Keratinocyte (primary cell): Measurements from ENCODE around the gene KRT14. TPM values are rescaled to one million over a fixed set of nuclear protein-coding genes. Genes with fewer than 3 reads are reported as not detected.

ENCODE experiments used
- DNase-seq: peaks from one replicate; pipeline ENCODE4 v3.0.0-alpha.2; 2011; ENCODE audit warnings: low read depth, missing footprints, low spot score
- FAIRE-seq: peaks from 2 replicates; lab custom pipeline; 2011; peaks lifted over from hg19 to GRCh38; lab: Jason Lieb, UNC
- H2AFZ ChIP-seq: 2 replicates; pipeline ENCODE4 v1.6.0; 2012; ENCODE audit warnings: low read length, control low read depth, inconsistent platforms; ENCODE audit not compliant: control insufficient read depth
- H3K27ac ChIP-seq: 2 replicates; pipeline ENCODE4 v1.5.1; 2011; ENCODE audit warnings: low read length; ENCODE audit not compliant: control insufficient read depth, insufficient read depth
- H3K27me3 ChIP-seq: 3 replicates; pipeline ENCODE4 v1.6.0; 2011; ENCODE audit warnings: low read length; ENCODE audit not compliant: control insufficient read depth, insufficient read depth; ENCODE audit errors: extremely low read depth
- H3K36me3 ChIP-seq, 2 experiments: 2 replicates in 1 of 2; 3 replicates in 1 of 2; pipeline ENCODE4 v1.5.1; 2011; ENCODE audit warnings: low read length in 2 of 2, mild to moderate bottlenecking in 1 of 2; ENCODE audit not compliant: control insufficient read depth in 2 of 2, insufficient read depth in 2 of 2; ENCODE audit errors: extremely low read depth in 1 of 2
- H3K4me1 ChIP-seq: 3 replicates; pipeline ENCODE4 v1.5.1; 2011; ENCODE audit warnings: low read length; ENCODE audit not compliant: control insufficient read depth, insufficient read depth; ENCODE audit errors: extremely low read depth
- H3K4me2 ChIP-seq: 3 replicates; pipeline ENCODE4 v1.6.0; 2011; ENCODE audit warnings: low read depth, low read length; ENCODE audit not compliant: control insufficient read depth, insufficient read depth; ENCODE audit errors: extremely low read depth
- H3K4me3 ChIP-seq, 3 experiments: fragments of 200-600 bp in 1 of 3; sonication (generic) in 1 of 3; 2 replicates in 2 of 3; 3 replicates in 1 of 3; pipeline ENCODE4 v1.5.1; 2011 to 2016; ENCODE audit warnings: low read length in 3 of 3, mild to moderate bottlenecking in 3 of 3, control low read depth in 2 of 3, inconsistent platforms in 1 of 3, low read depth in 1 of 3, mixed read lengths in 1 of 3, mixed run types in 1 of 3, moderate library complexity in 1 of 3; ENCODE audit not compliant: control insufficient read depth in 2 of 3, insufficient read depth in 2 of 3; ENCODE audit errors: extremely low read depth in 1 of 3
- H3K79me2 ChIP-seq: 2 replicates; pipeline ENCODE4 v1.6.0; 2012; ENCODE audit warnings: low read length; ENCODE audit not compliant: control insufficient read depth, insufficient read depth
- H3K9ac ChIP-seq: 3 replicates; pipeline ENCODE4 v1.6.0; 2011; ENCODE audit warnings: low read length; ENCODE audit not compliant: control insufficient read depth, insufficient read depth; ENCODE audit errors: extremely low read depth
- H3K9me1 ChIP-seq: 3 replicates; pipeline ENCODE4 v1.6.0; 2011; ENCODE audit warnings: low read length; ENCODE audit not compliant: control insufficient read depth, insufficient read depth; ENCODE audit errors: extremely low read depth
- H3K9me3 ChIP-seq: 2 replicates; pipeline ENCODE4 v1.5.1; 2012; ENCODE audit warnings: low read depth, low read length; ENCODE audit not compliant: control insufficient read depth
- H4K20me1 ChIP-seq: 3 replicates; pipeline ENCODE4 v1.6.0; 2011; ENCODE audit warnings: low read length; ENCODE audit not compliant: control insufficient read depth, insufficient read depth; ENCODE audit errors: extremely low read depth
- EZH2 ChIP-seq: IDR thresholded peaks from one replicate; pipeline ENCODE4 v1.6.1; 2012; ENCODE audit warnings: inconsistent platforms, mild to moderate bottlenecking, low read length, moderate library complexity
- dilution Hi-C: fragments of 300-500 bp; cut with MboI; formaldehyde crosslinking; loops from one replicate; pipeline ENCODE4 v1.7.0; 2020; ENCODE audit warnings: low sequenced_read_pairs; ENCODE audit not compliant: extremely low pct_ligation_motif_present
- polyA plus RNA-seq, 5 experiments: library from polyadenylated mRNA; depleted of rRNA in 3 of 5; stranded (reverse) in 3 of 5; stranded (forward) in 1 of 5; unstranded in 1 of 5; fragments of >200 nt; gene quantifications; 1 replicate in 1 of 5; 2 replicates in 3 of 5; 3 replicates in 1 of 5; pipeline versions ENCODE4 v1.2.1 to v1.2.3, GENCODE V29; 2011 to 2012; ENCODE audit warnings: missing spikeins in 2 of 5, low read depth in 1 of 5, low replicate concordance in 1 of 5
- TF ChIP-seq, protein P1 (sequence below), 3 experiments: IDR thresholded peaks in 1 of 3; conservative IDR thresholded peaks in 1 of 3; optimal IDR thresholded peaks in 1 of 3; 2 replicates in 2 of 3; 3 replicates in 1 of 3; pipeline versions ENCODE3 to v1.5.1; 2011; ENCODE audit warnings: low read length in 3 of 3, mild to moderate bottlenecking in 3 of 3, moderate library complexity in 2 of 3, control low read depth in 1 of 3, inconsistent platforms in 1 of 3; ENCODE audit not compliant: insufficient read depth in 2 of 3; ENCODE audit errors: extremely low read depth in 1 of 3

Gene KRT14
- polyA plus RNA-seq, 1 donor (not counting 4 experiments of a cell fraction or from before 2014, with no cell fraction given), result 26,041 TPM

GRCh38 chr17:41536741-41537613 is 49.7 kb downstream of the KRT14 start:
- H3K27ac ChIP-seq, result no peak overlapping the region
- no peak overlapping the region for H3K4me3 ChIP-seq
- H3K4me1 ChIP-seq, result peaks cover 55% of the 10 kb centered on the region
- H3K79me2 ChIP-seq, result no peaks in the 10 kb centered on the region
- dilution Hi-C loops, result no loop called here
- no peaks in the 10 kb centered on the region for H4K20me1 ChIP-seq
- no peaks in the 10 kb centered on the region for H3K9me1 ChIP-seq
- FAIRE-seq (no peak), DNase-seq (no peak)
- H3K9ac ChIP-seq, result no peak overlapping the region
- no peaks in the 10 kb centered on the region for H3K36me3 ChIP-seq
- H2AFZ ChIP-seq, result no peak overlapping the region
- no peaks in the 10 kb centered on the region for H3K27me3 ChIP-seq
- H3K4me2 ChIP-seq, result peak overlapping the region; percentile 55
- no peak for TF ChIP-seq EZH2
- TF ChIP-seq, protein P1, sequence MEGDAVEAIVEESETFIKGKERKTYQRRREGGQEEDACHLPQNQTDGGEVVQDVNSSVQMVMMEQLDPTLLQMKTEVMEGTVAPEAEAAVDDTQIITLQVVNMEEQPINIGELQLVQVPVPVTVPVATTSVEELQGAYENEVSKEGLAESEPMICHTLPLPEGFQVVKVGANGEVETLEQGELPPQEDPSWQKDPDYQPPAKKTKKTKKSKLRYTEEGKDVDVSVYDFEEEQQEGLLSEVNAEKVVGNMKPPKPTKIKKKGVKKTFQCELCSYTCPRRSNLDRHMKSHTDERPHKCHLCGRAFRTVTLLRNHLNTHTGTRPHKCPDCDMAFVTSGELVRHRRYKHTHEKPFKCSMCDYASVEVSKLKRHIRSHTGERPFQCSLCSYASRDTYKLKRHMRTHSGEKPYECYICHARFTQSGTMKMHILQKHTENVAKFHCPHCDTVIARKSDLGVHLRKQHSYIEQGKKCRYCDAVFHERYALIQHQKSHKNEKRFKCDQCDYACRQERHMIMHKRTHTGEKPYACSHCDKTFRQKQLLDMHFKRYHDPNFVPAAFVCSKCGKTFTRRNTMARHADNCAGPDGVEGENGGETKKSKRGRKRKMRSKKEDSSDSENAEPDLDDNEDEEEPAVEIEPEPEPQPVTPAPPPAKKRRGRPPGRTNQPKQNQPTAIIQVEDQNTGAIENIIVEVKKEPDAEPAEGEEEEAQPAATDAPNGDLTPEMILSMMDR (optimal IDR thresholded peaks at IDR 0.05 in 1 of 3, IDR thresholded peaks at IDR 0.05 in 1 of 3, conservative IDR thresholded peaks at IDR 0.05 in 1 of 3; ENCODE audit: extremely low read depth in 1 of 3, insufficient read depth in 2 of 3, low read length in 3 of 3), result no peak
- no peaks in the 10 kb centered on the region for H3K9me3 ChIP-seq

GRCh38 chr17:41535764-41536481 is 50.8 kb downstream of the KRT14 start:
- Histone ChIP-seq H3K4me2 (no peak overlapping the region), H3K9me3 (no peaks in the 10 kb centered on the region), H4K20me1 (no peaks in the 10 kb centered on the region), H3K36me3 (no peaks in the 10 kb centered on the region), H3K4me1 (peaks cover 49% of the 10 kb centered on the region), H3K27me3 (no peaks in the 10 kb centered on the region), H3K9ac (no peak overlapping the region), H3K4me3 (no peak overlapping the region), H3K79me2 (no peaks in the 10 kb centered on the region), H2AFZ (no peak overlapping the region), H3K9me1 (no peaks in the 10 kb centered on the region), H3K27ac (no peak overlapping the region)
- TF ChIP-seq, protein P1 (optimal IDR thresholded peaks at IDR 0.05 in 1 of 3, IDR thresholded peaks at IDR 0.05 in 1 of 3, conservative IDR thresholded peaks at IDR 0.05 in 1 of 3; ENCODE audit: extremely low read depth in 1 of 3, insufficient read depth in 2 of 3, low read length in 3 of 3), result no peak
- TF ChIP-seq EZH2, result no peak
- FAIRE-seq, result no peak
- DNase-seq, result no peak
- dilution Hi-C loops, result no loop called here
